ENCODE measurements around the gene STARD9. TPM values are rescaled to one million over a fixed set of nuclear protein-coding genes. Genes with fewer than 3 reads are reported as not detected.

The STARD9 gene
- total and polyA plus RNA-seq, 2 of the 13 experiments (the other 11 are each of a cell fraction or from before 2014, with no cell fraction given), result 5.3 to 7.5 TPM

DNA sequence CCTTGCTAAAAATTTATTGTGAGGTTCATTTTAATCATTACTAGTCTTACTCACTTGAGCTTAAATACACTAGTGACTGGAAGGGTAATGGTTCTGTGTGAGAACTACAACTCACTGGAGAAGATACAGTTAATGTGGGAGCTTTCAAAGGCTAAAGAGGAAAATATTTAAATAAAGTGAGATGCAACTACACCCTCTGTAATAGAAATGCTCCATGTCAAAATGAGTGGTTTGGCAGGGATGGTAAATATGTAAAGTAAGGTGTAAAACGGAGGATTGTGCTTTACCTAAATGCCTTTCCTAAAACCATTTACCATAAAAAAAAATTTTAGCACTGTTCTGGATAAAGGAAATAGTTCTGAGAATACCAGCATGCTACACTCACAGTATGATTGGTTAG lies 42.2 kb upstream of the STARD9 start (continued):
- TF ChIP-seq, protein P1, sequence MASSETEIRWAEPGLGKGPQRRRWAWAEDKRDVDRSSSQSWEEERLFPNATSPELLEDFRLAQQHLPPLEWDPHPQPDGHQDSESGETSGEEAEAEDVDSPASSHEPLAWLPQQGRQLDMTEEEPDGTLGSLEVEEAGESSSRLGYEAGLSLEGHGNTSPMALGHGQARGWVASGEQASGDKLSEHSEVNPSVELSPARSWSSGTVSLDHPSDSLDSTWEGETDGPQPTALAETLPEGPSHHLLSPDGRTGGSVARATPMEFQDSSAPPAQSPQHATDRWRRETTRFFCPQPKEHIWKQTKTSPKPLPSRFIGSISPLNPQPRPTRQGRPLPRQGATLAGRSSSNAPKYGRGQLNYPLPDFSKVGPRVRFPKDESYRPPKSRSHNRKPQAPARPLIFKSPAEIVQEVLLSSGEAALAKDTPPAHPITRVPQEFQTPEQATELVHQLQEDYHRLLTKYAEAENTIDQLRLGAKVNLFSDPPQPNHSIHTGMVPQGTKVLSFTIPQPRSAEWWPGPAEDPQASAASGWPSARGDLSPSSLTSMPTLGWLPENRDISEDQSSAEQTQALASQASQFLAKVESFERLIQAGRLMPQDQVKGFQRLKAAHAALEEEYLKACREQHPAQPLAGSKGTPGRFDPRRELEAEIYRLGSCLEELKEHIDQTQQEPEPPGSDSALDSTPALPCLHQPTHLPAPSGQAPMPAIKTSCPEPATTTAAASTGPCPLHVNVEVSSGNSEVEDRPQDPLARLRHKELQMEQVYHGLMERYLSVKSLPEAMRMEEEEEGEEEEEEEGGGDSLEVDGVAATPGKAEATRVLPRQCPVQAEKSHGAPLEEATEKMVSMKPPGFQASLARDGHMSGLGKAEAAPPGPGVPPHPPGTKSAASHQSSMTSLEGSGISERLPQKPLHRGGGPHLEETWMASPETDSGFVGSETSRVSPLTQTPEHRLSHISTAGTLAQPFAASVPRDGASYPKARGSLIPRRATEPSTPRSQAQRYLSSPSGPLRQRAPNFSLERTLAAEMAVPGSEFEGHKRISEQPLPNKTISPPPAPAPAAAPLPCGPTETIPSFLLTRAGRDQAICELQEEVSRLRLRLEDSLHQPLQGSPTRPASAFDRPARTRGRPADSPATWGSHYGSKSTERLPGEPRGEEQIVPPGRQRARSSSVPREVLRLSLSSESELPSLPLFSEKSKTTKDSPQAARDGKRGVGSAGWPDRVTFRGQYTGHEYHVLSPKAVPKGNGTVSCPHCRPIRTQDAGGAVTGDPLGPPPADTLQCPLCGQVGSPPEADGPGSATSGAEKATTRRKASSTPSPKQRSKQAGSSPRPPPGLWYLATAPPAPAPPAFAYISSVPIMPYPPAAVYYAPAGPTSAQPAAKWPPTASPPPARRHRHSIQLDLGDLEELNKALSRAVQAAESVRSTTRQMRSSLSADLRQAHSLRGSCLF (CRISPR knock-in tag; IDR thresholded peaks at IDR 0.05; ENCODE audit: borderline replicate concordance), result no peak
- TF ChIP-seq SOX6 (IDR thresholded peaks at IDR 0.05) (no peak), SOX6 (CRISPR knock-in tag; IDR thresholded peaks at IDR 0.05) (no peak), ZIK1 (CRISPR knock-in tag; IDR thresholded peaks at IDR 0.05; ENCODE audit: borderline replicate concordance, low read depth) (no peak)

DNA sequence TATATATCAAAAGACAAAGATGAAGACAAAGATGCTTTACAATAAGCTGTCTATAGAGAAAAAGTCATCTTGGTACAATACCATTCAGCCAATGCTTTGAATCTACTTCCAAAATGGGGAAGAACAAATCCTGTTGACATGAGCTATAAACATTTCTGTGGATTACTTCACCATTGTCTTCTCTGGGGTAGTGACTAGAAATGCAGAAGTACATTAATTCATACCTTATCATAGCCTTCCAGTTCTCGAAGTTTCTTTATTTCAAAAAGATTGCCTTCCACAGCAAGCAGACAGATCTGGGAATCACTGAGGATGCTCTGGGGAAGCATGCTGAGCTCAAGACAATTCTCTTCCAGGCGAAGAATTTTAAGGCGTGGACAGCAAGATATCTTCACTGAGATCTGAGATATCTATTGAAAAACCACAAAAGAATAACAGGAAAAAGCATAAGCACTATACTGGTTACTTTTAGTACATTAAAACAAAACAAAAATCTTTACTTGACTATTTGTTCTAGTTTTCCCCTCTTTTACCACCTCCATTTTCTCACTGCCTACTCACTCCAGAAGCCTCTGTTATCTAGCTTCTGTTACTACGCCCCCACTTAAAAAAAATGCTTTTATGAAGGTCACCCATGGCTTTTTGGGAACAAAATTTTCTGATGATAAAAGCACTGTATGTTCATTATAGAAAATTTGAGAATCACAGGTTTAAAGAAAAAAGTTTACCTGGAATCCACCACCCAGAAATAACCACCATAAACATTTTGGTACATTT lies 30.4 kb upstream of the STARD9 start:
- no peak overlapping the region for H3K9ac ChIP-seq (ENCODE audit: insufficient read depth, low read depth, low read length)
- no peaks in the 10 kb centered on the region for H3K9me3 ChIP-seq (ENCODE audit: low read length)
- in situ Hi-C loops (cut with HindIII; ENCODE audit: extremely low pct_ligation_motif_present, low pct_unique_long_range_greater_than_20kb), result no loop called here
- peaks cover 0 to 20% of the 10 kb centered on the region in 2 experiments; a peak in 4 of 5 replicates for H3K36me3 ChIP-seq (replicated peaks in 1 of 2; ENCODE audit: control insufficient read depth in 1 of 2, insufficient read depth in 2 of 2, low read length in 2 of 2)
- 92% methylated on average over 4 of the region's 4 CpGs for WGBS (ENCODE audit: low lambda C conversion rate)
- FAIRE-seq, result no peak
- ChIA-PET CTCF (ENCODE audit: low intra/inter-chr PET ratio, low total read pairs) (no interaction called here), POLR2A (no interaction called here)
- H3K4me1 ChIP-seq (ENCODE audit: insufficient read depth, low read length), result peaks cover 28% of the 10 kb centered on the region
- no peak overlapping the region for H3K27ac ChIP-seq (ENCODE audit: extremely low read length, insufficient read depth, low read length)
- H3K4me3 ChIP-seq (replicated peaks in 1 of 3; ENCODE audit: insufficient read depth in 1 of 3, low read depth in 2 of 3, low read length in 3 of 3), result no peak overlapping the region
- H4K20me1 ChIP-seq (ENCODE audit: insufficient read depth, low read length), result no peaks in the 10 kb centered on the region
- DNase-seq (ENCODE audit: low spot score), result no peak
- H3K4me2 ChIP-seq (ENCODE audit: low read depth, low read length), result no peak overlapping the region
- no TSS peak for BruUV-seq (replicated peaks)
- intact Hi-C loops (cut with micrococcal nuclease; ENCODE audit: unreplicated experiment), result loop anchor here (5.0 kb wide), 1 partner anchor 107 kb away; no protein-coding TSS in a partner anchor
- no peak for ATAC-seq
- H3K27me3 ChIP-seq (ENCODE audit: control insufficient read depth in 1 of 2, insufficient read depth in 2 of 2, low read length in 2 of 2), result no peaks in the 10 kb centered on the region; a peak in 1 of 5 replicates
- H2AFZ ChIP-seq (ENCODE audit: low read length), result no peak overlapping the region
- peaks cover 24% of the 10 kb centered on the region for H3K79me2 ChIP-seq (ENCODE audit: insufficient read depth, low read length)
- TF ChIP-seq, protein P2, sequence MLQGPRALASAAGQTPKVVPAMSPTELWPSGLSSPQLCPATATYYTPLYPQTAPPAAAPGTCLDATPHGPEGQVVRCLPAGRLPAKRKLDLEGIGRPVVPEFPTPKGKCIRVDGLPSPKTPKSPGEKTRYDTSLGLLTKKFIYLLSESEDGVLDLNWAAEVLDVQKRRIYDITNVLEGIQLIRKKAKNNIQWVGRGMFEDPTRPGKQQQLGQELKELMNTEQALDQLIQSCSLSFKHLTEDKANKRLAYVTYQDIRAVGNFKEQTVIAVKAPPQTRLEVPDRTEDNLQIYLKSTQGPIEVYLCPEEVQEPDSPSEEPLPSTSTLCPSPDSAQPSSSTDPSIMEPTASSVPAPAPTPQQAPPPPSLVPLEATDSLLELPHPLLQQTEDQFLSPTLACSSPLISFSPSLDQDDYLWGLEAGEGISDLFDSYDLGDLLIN (CRISPR knock-in tag; IDR thresholded peaks at IDR 0.05; ENCODE audit: borderline replicate concordance), result no peak
- TF ChIP-seq ZNF772 (CRISPR knock-in tag; IDR thresholded peaks at IDR 0.05), result no peak
- TF ChIP-seq BHLHE40 (IDR thresholded peaks at IDR 0.05; ENCODE audit: low read length), result no peak
- no peak for TF ChIP-seq ZBTB21 (CRISPR knock-in tag; IDR thresholded peaks at IDR 0.05)
- no peak for TF ChIP-seq CEBPG (CRISPR knock-in tag; IDR thresholded peaks at IDR 0.05)
- TF ChIP-seq, protein P3, sequence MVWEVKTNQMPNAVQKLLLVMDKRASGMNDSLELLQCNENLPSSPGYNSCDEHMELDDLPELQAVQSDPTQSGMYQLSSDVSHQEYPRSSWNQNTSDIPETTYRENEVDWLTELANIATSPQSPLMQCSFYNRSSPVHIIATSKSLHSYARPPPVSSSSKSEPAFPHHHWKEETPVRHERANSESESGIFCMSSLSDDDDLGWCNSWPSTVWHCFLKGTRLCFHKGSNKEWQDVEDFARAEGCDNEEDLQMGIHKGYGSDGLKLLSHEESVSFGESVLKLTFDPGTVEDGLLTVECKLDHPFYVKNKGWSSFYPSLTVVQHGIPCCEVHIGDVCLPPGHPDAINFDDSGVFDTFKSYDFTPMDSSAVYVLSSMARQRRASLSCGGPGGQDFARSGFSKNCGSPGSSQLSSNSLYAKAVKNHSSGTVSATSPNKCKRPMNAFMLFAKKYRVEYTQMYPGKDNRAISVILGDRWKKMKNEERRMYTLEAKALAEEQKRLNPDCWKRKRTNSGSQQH (CRISPR knock-in tag; IDR thresholded peaks at IDR 0.05; ENCODE audit: low read depth), result no peak
- no peak for TF ChIP-seq ZNF546 (CRISPR knock-in tag; conservative IDR thresholded peaks at IDR 0.05)
- TF ChIP-seq HNRNPH1 (optimal IDR thresholded peaks at IDR 0.05; ENCODE audit: low read depth, low read length), result no peak
- TF ChIP-seq, protein P4, sequence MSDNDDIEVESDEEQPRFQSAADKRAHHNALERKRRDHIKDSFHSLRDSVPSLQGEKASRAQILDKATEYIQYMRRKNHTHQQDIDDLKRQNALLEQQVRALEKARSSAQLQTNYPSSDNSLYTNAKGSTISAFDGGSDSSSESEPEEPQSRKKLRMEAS (IDR thresholded peaks at IDR 0.05), result no peak
- TF ChIP-seq ZNF7 (CRISPR knock-in tag; IDR thresholded peaks at IDR 0.05), result no peak
